Effector CD4-positive, alpha-beta T cell (primary cell): ENCODE data around the gene TOP2A.
"Not testable (repeated sequence)": the region's sequence is repeated elsewhere in the genome, so short reads cannot be mapped to it uniquely, and the experiment has no call there.

Experiments
- DNase-seq: peaks from one replicate; pipeline ENCODE4 v3.0.0-alpha.2; 2020

The TOP2A gene

DNA sequence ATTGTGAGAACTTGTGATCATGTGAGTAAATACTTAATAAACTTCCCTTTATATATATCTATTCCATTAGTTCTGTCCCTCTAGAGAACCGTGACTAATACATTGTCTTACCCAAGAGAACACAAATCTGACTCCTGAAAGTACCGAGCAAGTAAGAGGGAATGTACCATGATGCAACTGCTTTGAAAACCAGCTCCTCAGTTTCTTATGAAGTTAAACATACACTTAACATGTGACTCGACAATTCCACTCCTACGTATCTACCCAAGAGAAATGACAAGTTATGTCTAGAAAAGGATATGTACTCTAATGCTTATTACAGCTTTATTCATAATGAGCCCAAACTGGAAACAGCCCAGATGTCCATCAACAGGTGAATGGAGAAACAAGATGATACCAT, 44.4 kb downstream of the TOP2A start:
- no peak for DNase-seq

DNA sequence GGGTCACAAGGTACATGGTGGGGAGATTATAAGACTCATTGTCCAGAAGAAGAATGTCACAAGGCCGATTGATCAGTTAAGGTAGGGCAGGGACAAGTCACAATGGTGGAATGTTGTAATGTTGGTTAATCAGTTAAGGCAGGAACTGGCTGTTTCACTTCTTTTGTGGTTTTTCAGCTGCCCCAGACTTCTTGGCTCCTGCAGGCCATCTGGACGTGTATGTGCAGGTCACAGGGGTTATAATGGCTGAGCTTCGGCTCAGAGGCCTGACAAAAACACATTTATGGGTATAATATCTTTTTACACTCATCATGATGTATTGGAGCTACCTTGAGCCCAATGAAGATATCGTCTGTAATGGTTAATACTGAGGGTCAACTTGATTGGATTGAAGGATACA, 45.1 kb downstream of the TOP2A start:
- not testable (repeated sequence) for DNase-seq

DNA sequence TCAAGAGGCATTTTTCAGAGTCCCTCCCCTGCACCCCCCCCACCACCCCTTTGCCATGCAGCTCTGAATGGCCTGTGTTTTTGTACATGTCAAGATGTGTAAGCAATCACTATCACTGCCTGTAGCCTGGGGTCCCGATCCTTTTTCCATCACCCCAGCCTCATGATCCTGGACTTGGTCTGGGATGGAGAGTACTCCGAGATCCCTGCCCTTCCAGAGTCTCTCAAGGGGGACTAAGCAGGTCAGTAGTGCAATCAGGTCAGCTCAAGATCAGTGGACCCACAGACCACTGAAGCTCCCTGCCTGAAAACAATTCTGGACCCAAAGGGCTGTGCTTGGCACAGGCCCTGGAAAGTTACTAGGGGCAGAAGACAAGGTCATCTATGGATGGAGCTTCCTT, 45.7 kb downstream of the TOP2A start:
- DNase-seq = no peak

DNA sequence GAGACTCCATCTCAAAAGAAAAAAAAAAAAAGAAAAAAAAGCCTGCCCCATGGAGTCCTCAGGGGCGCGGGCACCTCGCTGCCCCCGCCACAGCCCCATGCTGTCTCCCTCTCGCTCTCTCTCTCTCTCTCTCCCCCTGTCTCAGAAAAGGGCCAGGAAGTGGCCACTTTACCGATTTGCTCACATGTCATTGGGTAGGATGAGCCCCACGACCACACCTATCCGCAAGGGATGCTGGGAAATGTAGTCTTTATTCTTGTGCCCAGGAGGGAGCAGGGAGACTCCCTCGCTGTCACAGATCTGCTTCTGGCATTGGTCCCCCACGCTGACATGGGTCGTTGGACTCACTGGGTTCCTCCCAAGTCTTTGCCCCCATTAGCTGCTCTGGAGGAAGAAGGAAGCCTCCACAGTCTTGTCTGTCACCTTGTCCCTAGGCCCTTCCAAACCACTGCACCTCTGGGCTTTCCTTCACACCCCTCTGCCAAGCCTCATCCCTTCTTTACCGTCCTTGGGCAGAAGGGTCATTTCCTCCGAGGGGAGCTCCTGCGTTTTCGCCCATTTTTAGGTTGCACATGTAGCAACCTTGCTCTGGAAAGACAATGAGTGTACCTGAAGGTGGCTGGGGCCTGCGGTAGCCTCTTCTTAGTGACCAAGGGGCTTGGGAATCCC, 46.3 kb downstream of the TOP2A start:
- no peak for DNase-seq

DNA sequence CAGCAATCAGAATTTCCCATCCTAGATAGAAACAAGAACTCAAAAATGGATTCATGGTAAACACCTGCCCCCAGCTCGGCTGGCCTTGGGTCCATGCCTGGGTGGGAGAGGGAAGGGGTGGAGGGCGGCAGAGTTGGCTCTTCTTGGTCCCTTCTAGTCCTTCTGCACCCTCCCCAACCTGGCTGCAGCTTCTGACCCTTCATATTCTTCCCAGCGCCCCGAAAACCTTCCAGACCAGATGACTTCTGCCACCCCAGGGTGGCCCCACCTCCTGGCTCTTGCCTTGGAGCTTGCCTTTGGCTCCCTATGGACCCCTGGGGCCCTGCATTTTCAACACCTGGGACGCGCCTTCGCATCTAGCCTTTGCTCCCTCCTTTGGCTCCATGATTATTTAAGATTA, 47.8 kb downstream of the TOP2A start:
- no peak for DNase-seq

DNA sequence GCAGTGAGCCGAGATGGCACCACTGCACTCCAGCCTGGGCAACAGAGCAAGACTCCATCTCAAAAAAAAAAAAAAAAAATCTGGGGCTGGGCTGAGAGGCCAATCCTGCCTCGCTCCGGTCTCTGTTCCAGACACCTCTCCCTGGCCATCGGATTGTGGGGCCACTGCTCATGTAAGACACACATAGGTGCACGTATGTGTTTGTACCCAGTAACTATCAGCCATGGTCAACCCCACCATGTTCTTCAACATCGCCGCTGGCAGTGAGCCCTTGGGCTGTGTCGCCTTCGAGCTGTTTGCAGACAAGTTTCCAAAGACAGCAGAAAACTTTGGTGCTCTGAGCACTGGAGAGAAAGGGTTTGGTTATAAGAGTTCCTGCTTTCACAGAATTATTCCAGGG, 50.0 kb downstream of the TOP2A start:
- DNase-seq = not testable (repeated sequence)

DNA sequence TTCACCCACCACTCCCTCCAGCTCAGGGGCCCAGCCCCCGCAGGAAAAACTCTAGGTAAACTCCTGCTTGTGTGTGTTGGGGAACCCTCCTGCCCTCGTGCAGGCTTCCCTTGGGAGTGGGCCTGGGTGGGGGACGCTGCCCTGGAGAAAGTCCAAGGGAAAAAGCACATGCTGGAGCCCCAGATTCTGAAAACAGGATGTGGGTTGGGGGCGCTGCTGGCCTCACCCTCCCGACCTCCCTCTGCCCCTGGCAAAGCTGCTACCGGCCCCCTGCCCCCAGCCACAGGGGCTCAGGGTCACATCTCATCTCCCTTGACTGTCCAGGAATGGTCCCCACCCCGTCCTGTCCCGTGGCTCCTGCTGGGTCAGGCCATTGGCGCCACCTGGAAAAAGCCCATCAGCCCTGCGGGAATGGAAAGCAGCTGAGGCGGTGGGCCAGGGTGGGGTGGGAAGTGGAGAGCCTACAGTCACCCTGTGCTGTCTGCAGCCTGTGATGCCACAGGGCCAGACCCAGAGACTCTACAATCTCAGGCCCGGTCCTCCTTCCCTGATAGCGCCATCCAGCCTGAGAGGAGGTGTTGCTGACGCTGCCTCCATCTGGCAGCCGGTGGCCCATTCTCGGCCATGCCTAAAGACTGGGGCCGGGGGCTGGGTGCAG, 50.7 kb downstream of the TOP2A start:
- DNase-seq = no peak

DNA sequence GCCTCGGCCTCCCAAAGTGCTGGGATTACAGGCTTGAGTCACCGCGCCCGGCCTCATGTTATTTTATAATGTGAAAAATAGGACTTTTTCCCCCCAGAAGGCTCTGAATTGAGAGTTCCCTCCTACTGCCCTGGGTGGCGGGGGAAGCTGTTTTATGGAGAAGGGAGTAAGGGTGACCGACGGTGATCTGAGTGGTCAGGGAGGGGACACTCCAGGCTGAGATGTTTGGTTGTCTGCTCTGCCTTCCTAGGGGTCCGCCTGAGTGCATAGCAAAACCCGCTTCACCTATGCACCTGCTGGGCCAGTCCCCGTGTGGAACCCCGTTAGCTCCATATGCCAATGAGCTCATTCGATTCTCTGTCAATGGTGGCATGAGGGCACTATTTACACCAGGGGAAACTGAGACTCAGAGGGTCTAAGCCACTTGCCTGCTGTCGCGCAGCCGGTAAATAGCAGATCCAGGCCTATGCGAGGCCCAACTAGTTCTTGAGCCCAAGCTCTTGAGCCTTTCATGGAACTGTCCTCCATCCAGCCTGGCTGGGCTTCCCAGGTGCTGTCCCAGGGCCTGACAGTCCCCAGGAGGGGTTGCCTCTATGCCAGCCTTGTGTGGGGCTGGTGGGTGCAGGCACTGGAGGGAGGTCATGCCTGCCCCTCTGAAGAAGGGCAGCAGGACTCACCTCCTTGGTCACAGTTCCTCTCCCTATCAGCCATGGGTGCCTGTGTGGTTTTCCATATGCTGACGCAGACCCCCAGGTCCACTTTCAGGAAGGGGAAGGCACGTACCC, 51.4 kb downstream of the TOP2A start:
- no peak for DNase-seq

DNA sequence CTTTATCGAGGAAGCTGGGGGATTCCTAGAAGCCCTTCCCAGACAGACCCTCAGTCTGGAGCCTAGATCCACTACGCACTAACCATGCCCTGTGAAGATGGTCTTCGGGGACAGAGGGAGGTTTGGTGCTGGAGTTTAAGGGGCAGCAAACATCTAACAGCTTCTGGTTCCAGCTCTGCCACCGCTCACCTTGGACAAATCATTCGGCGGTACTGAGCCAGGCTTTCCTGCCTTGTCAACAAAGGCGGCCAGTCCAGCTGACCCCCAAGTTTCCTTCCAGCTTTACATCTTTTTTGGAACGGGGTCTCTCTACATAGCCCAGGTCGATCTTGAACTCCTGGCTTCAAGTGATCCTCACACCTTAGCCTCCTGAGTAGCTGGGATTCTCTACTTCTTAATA, 52.8 kb downstream of the TOP2A start:
- no peak for DNase-seq

DNA sequence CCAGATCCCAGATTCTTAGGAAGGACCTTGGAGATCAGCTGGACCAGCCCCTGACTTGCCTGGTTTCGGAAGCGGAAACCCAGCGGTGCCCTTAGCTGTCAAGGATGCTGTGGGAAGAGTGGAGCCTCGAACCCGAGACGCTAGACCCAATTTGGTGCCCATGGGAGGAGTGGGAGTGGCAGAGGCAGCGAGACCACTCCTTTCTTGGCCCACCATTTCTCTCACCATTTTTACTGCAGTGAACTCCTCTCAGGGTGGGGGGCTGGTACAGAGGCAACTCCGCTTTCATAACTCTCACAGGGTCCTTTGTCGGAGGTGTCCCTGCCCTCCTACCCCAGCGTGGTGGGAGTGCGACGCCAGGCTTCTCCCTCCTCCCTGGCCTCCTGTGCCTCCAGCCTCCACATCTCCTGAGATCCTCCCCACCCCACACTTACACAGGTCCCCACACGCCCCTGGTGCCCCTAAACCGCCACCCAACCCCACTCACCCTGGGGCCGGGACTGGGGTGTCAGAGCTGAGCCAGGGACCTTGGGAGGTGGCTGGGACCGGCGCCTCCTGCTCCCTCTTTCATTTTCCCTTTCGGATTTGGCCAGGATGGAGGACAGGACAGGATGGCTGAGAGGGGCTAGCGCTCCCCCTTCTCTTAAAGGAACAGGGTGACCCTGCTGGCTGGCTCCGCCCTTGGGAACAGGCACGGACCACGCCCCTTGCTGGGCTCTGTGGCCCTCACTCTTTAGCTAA, 53.4 kb downstream of the TOP2A start, which contains the start of gene GJD3:
Gene GJD3 (minus strand): TSS at position 617 of the 741 bp plus-strand sequence. CDS start 922 bp downstream, outside the sequence.
- no peak for DNase-seq

DNA sequence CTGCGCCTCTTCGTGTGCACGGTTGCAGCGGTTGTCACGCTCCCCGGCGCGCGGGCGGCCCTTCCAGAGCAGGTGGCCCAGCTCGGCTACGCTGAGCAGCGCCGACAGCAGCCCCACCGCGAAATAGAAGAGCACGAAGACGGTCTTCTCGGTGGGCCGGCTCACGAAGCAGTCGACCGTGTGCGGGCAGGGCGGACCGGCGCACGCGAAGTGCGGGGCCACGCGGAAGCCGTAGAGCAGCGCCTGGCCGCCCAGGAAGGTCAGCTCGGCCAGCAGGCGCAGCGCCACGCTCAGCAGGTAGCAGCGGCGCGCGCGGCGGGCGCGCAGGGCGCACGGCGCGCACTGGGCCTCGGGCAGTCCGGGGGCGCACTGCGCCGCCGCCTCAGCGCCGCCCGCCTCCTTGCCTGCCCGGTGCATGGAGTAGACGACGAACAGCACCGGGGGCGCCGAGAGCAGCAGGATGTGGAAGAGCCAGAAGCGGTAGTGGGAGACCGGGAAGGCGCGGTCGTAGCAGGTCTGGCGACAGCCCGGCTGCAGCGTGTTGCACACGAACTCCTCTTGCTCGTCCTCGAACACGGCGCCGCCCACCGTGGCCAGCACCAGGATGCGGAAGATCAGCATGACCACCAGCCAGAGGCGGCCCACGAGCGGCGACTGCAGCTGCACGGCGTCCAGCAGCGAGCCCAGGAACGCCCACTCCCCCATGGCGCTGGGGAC, 54.4 kb downstream of the TOP2A start:
- DNase-seq = no peak

DNA sequence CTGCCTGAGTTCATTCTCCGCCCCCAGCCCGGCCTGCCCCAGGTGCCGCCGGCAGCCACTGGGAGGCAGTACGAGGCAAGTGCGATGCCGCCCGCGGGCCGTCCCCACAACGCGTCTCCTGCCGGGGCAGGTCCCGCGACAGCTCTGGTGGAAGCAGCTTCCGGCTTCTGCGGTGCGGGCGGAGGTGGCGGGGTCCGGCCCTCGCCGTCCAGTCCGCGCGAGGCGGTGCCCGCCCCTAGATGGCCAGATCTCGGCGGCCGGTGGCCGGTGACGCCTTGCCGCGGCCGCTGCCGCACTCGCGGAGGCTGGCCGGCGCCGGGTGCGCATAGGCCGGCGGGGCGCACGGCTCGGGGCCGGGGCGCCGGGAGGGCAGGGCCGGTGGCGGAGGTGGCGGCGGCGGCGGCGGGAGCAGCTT, 55.0 kb downstream of the TOP2A start:
- peak; percentile 66 for DNase-seq

DNA sequence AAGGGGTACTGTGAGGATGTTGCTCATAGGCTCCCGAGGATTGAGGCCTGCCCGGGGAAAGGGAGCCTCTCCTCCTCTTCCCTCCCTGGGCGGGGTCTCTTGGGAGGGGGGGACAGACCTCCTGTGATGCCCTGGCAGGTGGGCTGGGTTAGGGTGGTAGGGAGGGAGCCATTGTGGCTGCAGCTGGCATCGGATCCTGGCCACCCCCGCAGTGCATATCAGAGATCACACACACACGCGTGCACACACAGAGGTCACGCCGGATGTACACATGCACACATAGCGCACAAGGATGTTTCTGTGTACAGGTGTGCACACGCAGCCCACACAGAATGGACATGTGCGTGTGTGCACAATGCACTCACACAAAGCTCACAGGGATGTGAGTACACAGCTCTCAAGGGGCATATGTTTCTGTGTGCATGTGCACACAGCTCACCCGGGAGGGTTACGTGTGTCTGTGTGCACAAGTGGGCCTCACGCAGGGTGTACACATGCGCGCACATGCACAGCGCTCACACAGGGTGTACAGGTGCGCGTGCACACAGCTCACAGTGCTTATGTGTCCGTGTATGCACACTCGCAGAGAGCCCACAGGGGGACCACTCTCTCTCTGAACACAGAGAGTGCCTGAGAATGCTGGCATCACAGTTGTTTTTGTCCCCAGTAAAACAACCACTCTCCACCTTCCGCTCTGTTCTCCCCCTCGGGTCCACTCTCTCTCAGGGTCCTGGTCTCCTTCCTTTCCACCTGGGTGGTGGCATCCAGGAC, 55.6 kb downstream of the TOP2A start:
- no peak for DNase-seq

DNA sequence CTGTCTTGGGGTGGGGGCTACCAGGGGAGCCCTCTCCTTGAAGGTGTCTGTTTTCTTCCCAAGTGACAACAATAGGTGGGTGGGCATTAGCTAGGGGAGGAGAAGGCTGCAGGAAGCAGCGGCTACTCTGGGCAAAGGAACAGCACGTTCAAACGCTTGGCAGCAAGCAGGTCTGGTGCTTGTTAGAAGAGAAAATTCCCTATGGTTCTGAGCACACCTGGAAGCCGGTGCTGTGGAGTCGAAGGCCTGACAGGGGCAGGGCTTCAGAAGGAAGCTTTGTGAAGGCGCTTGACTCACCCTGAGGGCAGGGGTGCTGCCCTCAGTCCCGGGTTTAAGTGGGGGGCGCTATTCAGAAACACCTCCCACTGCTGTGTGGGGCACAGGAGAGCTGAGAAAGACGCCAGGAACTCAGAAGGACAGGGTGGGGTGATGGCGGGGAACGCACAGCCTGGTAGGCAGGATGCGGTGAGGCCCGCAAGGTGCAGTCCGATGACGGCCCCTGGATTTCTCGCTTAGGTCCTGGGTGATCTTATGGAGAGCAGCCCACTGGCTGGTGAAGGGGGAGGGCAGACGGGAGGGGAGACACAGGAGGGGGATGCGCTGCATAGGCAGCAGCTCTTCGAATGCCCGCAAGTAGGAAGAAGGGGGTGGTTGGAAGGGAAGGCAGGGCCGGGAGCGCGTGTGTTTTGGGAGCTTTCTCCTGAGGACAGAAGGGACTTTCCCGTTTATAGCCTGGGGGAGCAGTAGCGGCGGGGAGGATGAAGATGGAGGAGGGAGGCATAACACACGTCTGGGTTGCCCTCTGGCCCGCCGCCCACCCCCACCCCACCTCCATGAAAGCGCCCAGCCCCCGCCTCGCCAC, 56.4 kb downstream of the TOP2A start:
- DNase-seq = no peak

DNA sequence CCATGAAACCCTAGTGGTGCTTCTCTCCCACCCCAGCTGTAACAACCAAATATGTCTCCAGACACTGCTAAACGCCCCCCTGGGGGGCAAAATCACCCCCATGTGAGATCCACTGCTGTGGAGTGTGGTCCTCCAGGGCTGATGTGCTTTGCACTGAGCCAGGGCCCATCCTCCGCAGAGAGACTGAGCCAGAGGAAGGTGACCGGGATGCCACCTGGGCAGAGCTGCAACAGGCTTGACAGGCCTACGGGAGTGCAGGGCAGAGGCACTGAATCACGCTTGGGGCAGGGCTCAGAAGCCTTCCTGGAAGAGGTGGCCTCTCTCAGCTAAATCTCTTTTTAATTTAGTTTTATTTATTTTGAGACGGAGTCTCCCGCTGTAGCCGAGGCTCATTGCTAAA, 57.6 kb downstream of the TOP2A start:
- no peak for DNase-seq

DNA sequence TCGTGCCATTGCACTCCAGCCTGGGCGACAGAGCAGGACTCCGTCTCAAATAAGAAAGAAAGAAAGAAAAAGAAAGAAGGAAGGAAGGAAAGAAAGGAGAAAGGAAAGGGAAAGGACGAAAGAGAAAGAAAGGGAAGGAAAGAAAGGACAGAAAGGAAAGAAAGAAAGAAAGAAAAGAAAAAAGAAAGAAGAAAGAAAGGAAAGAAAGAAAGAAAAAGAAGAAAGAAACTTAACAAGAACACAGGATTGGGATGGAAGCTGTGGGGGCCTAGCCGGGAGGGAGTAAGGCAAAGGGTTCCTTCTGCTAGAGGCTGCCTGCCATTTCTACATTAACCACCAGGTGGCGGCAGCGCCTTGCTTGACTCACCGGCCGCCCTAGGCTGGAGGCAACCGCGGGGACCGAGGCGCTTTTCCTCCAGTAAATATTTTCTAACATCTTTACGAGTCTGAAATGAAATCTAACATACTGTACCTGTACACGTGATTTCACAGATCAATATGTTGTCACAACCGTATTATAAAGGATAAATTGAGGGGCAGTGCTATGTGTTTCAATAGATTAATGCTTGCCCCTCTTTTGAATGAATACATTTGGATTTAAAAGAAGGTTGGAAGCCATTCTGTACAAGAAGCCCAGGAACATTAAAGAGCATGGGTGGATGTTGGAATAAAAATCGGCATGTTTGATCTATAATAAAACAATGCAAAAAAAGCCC, 59.2 kb downstream of the TOP2A start:
- DNase-seq = peak; percentile 87

DNA sequence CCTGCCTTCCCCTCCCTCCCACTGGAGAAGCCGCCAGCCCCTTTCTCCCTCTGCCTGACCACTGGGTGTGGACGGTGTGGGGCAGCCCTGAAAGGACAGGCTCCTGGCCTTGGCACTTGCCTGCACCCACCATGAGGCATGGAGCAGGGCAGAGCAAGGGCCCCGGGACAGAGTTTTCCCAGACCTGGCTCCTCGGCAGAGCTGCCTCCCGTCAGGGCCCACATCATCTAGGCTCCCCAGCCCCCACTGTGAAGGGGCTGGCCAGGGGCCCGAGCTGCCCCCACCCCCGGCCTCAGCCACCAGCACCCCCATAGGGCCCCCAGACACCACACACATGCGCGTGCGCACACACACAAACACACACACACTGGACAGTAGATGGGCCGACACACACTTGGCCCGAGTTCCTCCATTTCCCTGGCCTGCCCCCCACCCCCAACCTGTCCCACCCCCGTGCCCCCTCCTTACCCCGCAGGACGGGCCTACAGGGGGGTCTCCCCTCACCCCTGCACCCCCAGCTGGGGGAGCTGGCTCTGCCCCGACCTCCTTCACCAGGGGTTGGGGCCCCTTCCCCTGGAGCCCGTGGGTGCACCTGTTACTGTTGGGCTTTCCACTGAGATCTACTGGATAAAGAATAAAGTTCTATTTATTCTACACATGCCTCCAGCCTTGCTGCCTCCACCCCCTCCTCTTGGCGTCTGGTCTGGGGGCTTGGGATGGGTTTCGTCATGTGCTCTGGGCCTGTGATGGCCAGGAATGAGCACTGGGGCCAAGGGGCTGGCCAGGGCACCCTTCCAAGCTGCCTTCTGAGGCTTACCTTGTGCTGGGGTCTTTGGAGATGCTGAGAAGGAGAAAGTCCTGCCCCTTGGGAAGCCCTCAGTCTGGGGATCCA, 60.5 kb downstream of the TOP2A start:
- DNase-seq = no peak

DNA sequence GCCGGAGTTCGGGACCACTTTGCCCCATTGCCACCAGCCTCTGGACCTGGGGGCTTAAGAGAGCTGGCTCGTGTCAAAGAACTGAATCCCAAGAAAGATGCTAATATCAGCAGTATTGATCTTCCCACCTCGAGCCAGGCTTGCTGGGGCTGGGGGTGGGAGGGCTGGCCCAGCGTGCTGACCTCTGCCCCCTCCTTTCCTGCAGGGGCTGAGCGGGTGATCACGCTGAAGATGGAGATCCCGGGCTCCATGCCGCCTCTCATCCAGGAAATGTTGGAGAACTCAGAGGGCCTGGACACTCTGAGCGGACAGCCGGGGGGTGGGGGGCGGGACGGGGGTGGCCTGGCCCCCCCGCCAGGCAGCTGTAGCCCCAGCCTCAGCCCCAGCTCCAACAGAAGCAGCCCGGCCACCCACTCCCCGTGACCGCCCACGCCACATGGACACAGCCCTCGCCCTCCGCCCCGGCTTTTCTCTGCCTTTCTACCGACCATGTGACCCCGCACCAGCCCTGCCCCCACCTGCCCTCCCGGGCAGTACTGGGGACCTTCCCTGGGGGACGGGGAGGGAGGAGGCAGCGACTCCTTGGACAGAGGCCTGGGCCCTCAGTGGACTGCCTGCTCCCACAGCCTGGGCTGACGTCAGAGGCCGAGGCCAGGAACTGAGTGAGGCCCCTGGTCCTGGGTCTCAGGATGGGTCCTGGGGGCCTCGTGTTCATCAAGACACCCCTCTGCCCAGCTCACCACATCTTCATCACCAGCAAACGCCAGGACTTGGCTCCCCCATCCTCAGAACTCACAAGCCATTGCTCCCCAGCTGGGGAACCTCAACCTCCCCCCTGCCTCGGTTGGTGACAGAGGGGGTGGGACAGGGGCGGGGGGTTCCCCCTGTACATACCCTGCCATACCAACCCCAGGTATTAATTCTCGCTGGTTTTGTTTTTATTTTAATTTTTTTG, 61.6 kb downstream of the TOP2A start:
- no peak for DNase-seq
